Measurements from ENCODE around the gene MT1G. TPM values are rescaled to one million over a fixed set of nuclear protein-coding genes. Genes with fewer than 3 reads are reported as not detected.

The MT1G gene
- total and polyA plus RNA-seq, 2 experiments from 2014 or later: 184 to 1,014 TPM

DNA sequence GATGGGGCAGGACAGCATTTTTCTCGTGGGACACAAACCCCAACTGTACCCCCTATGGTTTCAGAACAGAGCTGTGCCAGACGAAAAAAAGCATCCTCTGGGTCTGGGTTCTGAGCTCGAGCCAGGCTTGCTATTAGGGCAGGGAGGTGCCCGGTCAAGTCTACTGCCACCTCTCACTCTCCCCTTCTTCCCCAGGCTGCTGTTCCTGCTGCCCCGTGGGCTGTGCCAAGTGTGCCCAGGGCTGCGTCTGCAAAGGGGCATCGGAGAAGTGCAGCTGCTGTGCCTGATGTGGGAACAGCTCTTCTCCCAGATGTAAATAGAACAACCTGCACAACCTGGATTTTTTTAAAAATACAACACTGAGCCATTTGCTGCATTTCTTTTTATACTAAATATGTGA, 41.2 kb downstream of the MT1G start (continued):
- no peak for TF ChIP-seq ZNF462 (CRISPR knock-in tag; IDR thresholded peaks at IDR 0.05)

DNA sequence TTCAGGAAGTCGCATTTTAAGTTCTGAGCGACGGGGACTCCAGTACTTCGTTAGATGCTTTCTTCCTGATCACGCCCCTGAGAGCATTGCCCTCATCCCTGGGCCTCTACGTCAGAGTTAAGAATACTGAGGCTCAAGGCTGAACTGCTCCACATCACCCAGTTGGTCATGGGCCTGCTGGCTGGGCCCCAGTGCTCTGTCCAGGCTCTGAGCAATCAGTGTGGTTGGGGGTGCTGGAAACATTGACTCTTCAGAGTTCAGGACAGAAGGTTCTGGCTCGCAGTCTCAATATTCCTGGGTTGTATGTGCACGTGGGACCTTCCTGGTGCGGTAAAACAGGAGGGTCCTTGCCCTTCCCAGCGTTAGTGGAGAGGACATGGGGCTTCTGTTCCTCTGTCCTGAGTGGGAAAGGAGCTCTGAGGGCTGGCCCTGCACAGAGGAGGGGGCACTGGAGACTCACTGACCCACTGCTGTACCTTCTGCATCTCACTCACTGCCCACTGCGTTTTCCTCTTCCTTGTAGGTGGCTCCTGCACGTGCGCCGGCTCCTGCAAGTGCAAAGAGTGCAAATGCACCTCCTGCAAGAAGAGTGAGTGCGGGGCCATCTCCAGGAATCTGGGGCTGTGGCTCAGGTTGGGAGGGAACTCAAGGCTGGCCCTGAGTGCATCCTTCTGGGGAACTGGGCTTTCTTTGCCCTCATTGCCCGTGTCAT, 41.8 kb downstream of the MT1G start:
- peak overlapping the region; percentile 84 for H3K4me2 ChIP-seq
- H3K27me3 Mint-ChIP-seq (ENCODE audit: insufficient read depth, low read depth, poor library complexity): peaks cover 89% of the 10 kb centered on the region

More for the DNA sequence above, 41.8 kb downstream of the MT1G start:
- H4K20me1 ChIP-seq (replicated peaks; ENCODE audit: insufficient read depth): peaks cover 8% of the 10 kb centered on the region; the same call in 1 of the 2 replicates
- H3K4me1 Mint-ChIP-seq: peaks cover 35% of the 10 kb centered on the region
- no peak overlapping the region for H3K27ac Mint-ChIP-seq
- no peaks in the 10 kb centered on the region; the same call in 1 of the 2 replicates for H3K9me2 ChIP-seq (ENCODE audit: insufficient read depth)
- H3K27ac ChIP-seq (ENCODE audit: low read depth): no peak overlapping the region
- peak overlapping the region; percentile 98 for H2AFZ ChIP-seq
- TF ChIP-seq CREB1 (CRISPR knock-in tag; IDR thresholded peaks at IDR 0.05; ENCODE audit: low read depth): no peak; the same call in 1 of the 2 replicates
- peak; percentile 95 for TF ChIP-seq EZH2 (IDR thresholded peaks at IDR 0.05; ENCODE audit: low read depth, unreplicated experiment)
- TF ChIP-seq CTCF (conservative IDR thresholded peaks at IDR 0.05; ENCODE audit: low read depth in 2 of 2): no peak
- no peak for TF ChIP-seq STAT1 (IDR thresholded peaks at IDR 0.05; ENCODE audit: unreplicated experiment)
- 0 out of 2 replicates have a peak, but pooled peaks cover 8% of the 10 kb centered on the region for H3F3A ChIP-seq (replicated peaks; ENCODE audit: low read depth)
- no peaks in the 10 kb centered on the region for H3K36me3 ChIP-seq (ENCODE audit: insufficient read depth)
- H3K4me3 ChIP-seq: peak overlapping the region; percentile 63
- H3K79me2 ChIP-seq (replicated peaks; ENCODE audit: insufficient read depth): no peaks in the 10 kb centered on the region
- peaks cover 11% of the 10 kb centered on the region; the same call in 1 of the 3 replicates for H3K9me3 Mint-ChIP-seq
- peaks cover 14% of the 10 kb centered on the region; the same call in 1 of the 3 replicates for H3K36me3 Mint-ChIP-seq (ENCODE audit: low read depth)
- DNase-seq (ENCODE audit: low spot score) (no peak), ATAC-seq (peak; percentile 18)
- peaks cover 100% of the 10 kb centered on the region for H3K27me3 ChIP-seq (ENCODE audit: insufficient read depth)
- H3K4me3 Mint-ChIP-seq: peak overlapping the region; percentile 82
- peaks cover 30% of the 10 kb centered on the region for H3K4me1 ChIP-seq (ENCODE audit: insufficient read depth)

All from GM23338 (cell line).